ENCODE results near the gene TAOK2.

The TAOK2 gene

DNA sequence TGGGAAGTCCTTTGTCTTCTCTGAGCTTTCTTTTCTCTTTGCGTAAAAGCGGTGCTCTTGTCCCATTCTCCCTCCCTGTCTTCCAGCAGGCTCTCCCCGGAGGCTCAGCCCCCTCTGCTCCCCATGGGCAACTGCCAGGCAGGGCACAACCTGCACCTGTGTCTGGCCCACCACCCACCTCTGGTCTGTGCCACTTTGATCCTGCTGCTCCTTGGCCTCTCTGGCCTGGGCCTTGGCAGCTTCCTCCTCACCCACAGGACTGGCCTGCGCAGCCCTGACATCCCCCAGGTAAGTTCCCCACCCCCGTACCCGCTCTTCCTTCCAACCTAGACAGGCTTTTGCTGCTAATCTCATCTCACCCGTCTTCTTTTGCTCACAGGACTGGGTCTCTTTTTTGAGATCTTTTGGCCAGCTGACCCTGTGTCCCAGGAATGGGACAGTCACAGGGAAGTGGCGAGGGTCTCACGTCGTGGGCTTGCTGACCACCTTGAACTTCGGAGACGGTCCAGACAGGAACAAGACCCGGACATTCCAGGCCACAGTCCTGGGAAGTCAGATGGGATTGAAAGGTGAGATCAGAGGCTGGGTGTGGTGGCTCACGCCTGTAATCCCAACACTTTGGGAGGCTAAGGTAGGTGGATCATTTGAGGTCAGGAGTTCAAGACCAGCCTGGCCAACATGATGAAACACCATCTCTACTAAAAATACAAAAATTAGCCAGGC, 10.5 kb upstream of the TAOK2 start:
- no peak for DNase-seq (ENCODE audit: low spot score)

GRCh38 chr16:29968205-29968604, 5.5 kb upstream of the TAOK2 start:
- no peak for DNase-seq (ENCODE audit: low spot score)

DNA sequence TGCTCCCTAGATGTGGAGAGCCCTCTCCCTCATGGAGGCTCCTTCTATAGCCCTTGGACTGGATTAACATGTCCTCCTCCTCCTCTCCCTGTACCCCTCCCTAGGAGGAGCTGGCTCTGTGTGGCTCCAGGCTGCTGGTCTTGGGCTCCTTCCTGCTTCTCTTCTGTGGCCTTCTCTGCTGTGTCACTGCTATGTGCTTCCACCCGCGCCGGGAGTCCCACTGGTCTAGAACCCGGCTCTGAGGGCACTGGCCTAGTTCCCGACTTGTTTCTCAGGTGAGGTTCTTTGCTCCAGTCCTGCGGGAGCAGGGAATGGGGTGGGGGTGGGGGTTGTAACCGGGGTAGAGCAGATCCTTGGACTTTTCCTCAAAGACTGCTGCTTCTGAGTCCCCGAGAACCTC, 2.4 kb upstream of the TAOK2 start:
- DNase-seq (ENCODE audit: low spot score) = no peak

DNA sequence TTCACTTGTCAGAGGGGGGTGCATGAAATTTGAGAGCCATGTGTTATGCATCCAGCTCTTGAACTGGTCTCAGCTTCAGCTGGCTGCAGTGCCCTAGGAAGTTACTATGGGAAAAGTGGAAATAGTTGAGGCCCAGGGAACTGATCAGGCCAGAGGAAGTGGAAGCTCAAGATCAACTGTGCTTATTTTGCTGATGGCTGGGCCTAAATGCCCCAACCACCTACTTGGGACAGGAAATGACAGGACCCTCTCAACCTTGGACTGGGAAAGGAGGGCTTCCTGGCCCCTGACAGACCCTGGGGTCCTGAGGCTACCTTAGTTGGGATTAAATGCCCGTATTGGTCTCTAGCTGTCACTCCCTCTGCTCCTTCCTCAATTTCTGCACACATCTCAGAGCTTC, 1.2 kb upstream of the TAOK2 start:
- DNase-seq (ENCODE audit: low spot score) = no peak

DNA sequence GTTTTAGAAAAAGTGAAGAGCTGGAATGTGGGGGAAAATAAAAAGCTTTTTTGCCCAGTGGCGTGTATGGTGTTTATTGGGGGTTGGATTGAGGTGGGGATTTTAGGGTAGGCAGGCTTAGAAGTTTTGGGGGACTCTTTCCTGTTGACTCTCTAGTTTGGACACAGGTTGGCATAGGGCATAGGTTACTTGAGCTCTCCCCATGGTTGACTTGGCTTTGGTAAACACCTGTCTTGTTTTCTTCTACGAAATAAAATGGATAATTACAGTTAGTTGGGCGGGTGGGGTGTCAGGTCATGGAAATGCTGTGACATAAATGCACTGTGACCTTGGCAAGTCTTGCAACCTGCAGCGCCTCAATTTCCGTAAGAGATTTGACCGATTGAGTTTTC, 680 bp upstream of the TAOK2 start:
- no peak for DNase-seq (ENCODE audit: low spot score)

DNA sequence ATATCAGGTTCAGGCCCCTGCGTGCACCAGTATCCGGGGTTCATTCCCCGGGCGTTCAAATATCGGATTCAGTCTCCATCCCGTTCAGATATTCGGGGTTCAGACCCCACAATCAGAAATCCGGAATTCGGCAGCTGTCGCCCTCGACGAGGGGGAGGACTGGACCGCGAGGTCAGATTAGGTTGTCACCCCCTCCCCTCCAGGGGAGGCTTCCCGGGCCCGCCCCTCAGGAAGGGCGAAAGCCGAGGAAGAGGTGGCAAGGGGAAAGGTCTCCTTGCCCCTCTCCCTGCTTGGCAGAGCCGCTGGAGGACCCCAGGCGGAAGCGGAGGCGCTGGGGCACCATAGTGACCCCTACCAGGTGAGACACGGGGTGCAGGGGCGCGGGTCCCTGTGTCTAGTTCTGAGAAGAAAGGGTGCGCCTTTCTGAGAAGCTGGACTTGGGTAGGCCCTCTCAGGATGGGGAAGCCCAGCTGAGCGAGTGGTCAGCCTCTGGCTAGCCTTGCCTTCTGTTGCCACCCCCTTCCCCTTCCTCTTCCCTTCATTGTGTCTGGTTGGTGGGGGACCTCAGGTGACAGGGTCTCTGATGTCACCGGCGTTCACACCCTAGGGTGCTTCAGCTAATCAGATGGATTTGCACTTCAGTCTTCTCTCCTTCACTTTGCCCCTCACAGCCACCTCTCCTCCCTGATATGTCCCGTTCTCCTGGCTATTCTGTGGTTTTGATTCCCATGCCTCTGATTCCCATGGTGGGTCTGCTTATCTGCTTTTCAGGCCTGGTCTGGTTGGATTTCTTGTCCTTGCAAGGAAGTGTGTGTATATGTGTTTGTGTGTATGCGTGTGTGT, 844 bp downstream of the TAOK2 start:
- peak; percentile 11 for DNase-seq (ENCODE audit: low spot score)

- DNase-seq (ENCODE audit: low spot score) = no peak
Measured at GRCh38 chr16:29975134-29975538, 1.5 kb downstream of the TAOK2 start.

DNA sequence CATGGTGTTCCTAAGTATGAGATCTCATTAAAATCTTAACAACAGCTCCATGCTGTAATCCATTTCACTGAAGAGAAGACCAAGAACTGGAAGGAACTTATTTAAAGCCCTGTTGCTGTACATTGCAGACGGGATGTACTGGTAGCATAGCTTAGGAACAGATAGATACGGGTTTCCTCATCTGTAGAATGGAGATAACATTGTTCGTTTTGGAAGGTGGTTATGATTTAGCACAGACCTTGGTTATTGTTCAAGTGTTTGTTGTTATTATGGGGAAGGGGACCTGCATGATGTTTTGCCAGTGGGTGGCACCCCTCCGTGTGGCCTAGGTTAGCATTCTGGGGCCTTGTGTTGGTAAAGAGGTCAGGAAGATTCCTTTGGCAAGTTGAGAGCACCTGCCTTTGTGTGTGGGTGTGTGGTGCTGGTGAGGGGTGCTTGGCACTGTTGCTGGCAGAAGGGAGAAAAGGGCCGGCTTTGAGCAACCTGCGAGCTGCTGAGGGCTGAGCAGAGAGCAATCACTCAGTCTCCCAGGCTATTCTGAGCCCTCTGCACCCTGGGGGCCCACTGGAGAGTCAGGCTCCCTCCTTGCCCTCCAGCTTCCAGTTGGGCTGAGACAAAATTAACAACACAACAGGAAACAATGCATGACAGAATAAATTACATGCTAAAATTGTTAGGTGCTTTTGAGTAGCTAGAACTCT, 2.3 kb downstream of the TAOK2 start:
- DNase-seq (ENCODE audit: low spot score) = no peak

DNA sequence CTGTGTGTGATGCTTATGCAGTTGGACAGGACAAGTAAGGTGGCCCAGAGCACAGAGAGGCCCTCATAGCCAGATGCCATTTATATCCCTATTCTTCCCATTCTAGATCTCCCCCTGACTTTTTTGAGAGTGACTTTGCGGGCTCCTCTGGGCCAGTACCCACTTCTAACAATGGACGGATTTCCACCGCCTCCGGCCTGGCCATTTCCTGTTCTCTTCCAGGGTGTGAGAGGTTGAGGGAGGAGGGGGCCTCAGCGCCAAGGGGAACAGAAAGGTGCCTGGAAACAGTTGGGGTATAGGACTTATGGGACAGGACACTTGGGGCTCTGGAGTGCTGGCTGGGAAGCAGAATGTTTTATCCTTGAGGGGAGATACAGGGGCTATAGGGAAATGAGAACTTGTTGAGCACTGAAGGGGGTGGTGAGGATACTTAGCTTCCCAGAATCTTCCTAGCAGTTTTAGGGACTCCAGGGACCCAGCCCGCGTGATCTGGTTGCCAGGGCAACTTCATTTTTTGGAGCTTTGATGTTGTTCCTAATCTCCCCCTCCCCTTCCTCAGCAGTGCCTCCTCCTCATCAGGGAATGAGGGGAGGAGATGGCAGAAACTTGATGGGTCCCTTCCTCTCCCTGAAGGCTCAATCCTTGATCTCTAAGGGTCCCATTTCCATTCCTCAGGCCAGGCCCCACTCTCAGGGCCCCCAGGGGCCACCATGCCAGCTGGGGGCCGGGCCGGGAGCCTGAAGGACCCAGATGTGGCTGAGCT, 3.6 kb downstream of the TAOK2 start:
- no peak for DNase-seq (ENCODE audit: low spot score)

DNA sequence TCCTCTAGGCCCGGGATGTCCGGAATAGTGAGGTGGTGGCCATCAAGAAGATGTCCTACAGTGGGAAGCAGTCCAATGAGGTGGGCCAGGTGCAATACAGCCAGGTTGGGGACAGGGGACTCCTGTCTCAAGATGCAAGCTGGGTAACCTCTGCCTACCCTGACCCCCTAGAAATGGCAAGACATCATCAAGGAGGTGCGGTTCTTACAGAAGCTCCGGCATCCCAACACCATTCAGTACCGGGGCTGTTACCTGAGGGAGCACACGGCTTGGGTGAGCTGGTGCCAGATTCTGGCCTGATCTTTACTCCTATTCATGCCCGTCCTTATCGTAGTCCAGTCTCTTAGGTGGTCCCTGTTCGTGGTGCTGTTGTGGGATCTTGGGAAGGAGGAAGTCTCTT, 4.4 kb downstream of the TAOK2 start:
- no peak for DNase-seq (ENCODE audit: low spot score)

DNA sequence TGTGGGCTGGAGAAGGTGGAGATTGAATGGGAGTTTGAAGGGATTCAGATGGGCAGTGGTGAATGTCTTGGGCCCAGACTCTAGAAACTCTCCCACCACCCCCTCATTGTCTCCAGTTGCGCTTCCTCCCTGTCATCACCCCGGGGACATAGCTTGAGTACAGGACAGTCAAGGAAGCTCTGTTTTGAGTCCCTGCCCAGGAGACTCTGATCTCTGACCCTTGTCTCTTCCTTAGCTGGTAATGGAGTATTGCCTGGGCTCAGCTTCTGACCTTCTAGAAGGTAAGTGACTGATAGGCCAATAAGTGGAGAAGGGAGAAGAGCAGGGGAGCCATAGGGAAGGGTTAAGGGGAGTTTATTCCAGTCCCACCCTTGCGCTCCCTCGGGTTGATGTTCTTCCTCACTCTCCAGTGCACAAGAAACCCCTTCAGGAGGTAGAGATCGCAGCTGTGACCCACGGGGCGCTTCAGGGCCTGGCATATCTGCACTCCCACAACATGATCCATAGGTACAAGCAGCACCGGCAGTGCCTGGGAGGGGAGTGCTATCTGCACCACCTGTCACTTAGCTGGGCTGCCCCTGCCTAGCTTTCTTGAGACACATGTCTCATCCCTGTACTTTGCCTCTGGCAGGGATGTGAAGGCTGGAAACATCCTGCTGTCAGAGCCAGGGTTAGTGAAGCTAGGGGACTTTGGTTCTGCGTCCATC, 5.0 kb downstream of the TAOK2 start:
- no peak for DNase-seq (ENCODE audit: low spot score)

DNA sequence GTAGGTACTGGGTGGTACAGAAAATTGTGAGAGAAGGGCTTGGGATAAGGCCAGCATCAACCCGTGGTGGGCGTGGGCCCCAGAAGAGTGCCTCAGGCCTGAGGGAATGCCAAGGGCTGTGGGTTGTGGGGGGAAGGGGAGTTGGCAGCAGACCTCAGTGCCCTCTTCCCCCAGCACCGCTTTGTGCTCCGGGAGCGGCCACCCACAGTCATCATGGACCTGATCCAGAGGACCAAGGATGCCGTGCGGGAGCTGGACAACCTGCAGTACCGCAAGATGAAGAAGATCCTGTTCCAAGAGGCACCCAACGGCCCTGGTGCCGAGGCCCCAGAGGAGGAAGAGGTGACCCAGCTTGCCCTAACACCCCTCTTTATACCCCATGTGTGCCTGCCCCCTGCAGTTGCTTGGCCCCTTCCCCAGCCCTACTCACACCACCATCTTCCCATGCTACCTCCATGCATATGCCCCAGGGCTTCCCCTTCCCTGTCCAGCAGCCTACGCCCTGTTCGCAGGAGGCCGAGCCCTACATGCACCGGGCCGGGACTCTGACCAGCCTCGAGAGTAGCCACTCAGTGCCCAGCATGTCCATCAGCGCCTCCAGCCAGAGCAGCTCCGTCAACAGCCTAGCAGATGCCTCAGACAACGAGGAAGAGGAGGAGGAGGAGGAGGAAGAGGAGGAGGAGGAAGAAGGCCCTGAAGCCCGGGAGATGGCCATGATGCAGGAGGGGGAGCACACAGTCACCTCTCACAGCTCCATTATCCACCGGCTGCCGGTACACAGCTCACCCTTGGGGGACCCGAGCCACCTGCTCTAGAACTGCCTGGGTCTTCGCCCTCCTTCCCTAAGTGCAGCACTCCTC, 9.1 kb downstream of the TAOK2 start:
- no peak for DNase-seq (ENCODE audit: low spot score)

GRCh38 chr16:29983420-29984136, 9.9 kb downstream of the TAOK2 start:
- no peak for DNase-seq (ENCODE audit: low spot score)

DNA sequence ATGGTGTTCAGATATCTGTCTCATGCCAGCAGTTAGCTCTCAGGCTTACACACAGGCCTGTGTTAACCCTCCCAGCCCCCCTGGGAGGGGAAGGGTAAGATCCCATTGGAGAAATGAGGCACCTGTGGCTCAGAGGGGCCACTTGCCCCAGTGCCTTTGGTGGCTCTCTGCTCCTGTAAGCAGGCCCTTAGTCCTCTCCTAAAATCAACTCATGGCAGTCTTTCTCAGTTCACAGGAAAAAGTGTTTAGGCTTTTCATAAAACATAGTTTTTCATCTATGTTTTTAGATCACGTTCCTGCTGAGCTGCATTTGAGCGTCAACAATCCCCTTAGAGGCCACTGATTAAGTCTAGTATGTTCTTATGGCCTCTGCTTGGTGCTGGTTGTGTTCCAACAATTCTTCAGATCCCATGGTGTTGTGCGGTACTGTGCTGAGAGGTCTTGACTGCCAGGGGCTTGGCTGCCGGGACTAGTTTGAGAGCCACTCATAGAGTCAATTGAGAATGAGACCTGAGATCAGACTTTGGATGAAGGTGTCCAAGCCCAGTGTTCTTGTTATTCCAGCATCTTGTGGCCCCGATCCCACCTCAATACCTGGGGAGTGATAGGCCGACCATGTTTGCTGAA, 10.6 kb downstream of the TAOK2 start:
- DNase-seq (ENCODE audit: low spot score) = no peak

GRCh38 chr16:29984764-29985147, 11.1 kb downstream of the TAOK2 start:
- no peak for DNase-seq (ENCODE audit: low spot score)

GRCh38 chr16:29985271-29985811, 11.7 kb downstream of the TAOK2 start:
- no peak for DNase-seq (ENCODE audit: low spot score)

DNA sequence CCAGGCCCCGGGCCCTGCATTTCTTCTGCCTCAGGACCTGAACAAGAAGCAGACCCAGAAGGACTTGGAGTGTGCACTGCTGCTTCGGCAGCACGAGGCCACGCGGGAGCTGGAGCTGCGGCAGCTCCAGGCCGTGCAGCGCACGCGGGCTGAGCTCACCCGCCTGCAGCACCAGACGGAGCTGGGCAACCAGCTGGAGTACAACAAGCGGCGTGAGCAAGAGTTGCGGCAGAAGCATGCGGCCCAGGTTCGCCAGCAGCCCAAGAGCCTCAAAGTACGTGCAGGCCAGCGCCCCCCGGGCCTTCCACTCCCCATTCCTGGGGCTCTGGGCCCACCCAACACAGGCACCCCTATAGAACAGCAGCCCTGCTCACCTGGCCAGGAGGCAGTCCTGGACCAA, 12.6 kb downstream of the TAOK2 start:
- DNase-seq (ENCODE audit: low spot score) = no peak

DNA sequence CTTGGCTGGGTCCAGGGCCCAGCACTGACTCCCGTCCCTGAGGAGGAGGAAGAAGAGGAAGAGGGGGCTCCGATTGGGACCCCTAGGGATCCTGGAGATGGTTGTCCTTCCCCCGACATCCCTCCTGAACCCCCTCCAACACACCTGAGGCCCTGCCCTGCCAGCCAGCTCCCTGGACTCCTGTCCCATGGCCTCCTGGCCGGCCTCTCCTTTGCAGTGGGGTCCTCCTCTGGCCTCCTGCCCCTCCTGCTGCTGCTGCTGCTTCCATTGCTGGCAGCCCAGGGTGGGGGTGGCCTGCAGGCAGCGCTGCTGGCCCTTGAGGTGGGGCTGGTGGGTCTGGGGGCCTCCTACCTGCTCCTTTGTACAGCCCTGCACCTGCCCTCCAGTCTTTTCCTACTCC, 13.3 kb downstream of the TAOK2 start:
- DNase-seq (ENCODE audit: low spot score) = no peak

DNA sequence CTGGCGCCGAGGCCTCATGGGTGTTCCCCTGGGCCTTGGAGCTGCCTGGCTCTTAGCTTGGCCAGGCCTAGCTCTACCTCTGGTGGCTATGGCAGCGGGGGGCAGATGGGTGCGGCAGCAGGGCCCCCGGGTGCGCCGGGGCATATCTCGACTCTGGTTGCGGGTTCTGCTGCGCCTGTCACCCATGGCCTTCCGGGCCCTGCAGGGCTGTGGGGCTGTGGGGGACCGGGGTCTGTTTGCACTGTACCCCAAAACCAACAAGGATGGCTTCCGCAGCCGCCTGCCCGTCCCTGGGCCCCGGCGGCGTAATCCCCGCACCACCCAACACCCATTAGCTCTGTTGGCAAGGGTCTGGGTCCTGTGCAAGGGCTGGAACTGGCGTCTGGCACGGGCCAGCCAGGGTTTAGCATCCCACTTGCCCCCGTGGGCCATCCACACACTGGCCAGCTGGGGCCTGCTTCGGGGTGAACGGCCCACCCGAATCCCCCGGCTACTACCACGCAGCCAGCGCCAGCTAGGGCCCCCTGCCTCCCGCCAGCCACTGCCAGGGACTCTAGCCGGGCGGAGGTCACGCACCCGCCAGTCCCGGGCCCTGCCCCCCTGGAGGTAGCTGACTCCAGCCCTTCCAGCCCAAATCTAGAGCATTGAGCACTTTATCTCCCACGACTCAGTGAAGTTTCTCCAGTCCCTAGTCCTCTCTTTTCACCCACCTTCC, 13.9 kb downstream of the TAOK2 start:
- DNase-seq (ENCODE audit: low spot score) = no peak

Measured in CD4-positive, alpha-beta T cell treated with Interleukin-15 for 4 hours (primary cell).